Esophagus squamous epithelium (tissue), 5 donors: Measurements from ENCODE around the gene PARP9. TPM values are rescaled to one million over a fixed set of nuclear protein-coding genes. Genes with fewer than 3 reads are reported as not detected.

ENCODE experiments used
- DNase-seq: peaks from one replicate; lab custom pipeline; 2025; lab: John Stamatoyannopoulos, UW
- H3K27ac ChIP-seq, 4 donors: fragments of 200-600 bp; sonication (generic); one replicate each; pipeline ENCODE4 v1.5.1; 2016 to 2019; ENCODE audit warnings: mild to moderate bottlenecking in 1 of 4
- H3K27me3 ChIP-seq, 4 donors: fragments of 200-600 bp; sonication (generic); 1 replicate in 3 of 4; 2 replicates in 1 of 4; pipeline versions ENCODE4 v1.5.1 to v1.6.0; 2017 to 2021; ENCODE audit warnings: antibody characterized with exemption in 1 of 4
- H3K36me3 ChIP-seq, 3 donors: fragments of 200-600 bp; sonication (generic); one replicate each; pipeline ENCODE4 v1.5.1; 2016 to 2019
- H3K4me1 ChIP-seq, 3 donors: fragments of 200-600 bp; sonication (generic); one replicate each; pipeline ENCODE4 v1.5.1; 2017 to 2019
- H3K4me3 ChIP-seq, 4 donors: fragments of 200-600 bp; sonication (generic); 1 replicate in 3 of 4; 2 replicates in 1 of 4; pipeline ENCODE4 v1.5.1; 2016 to 2019; ENCODE audit warnings: mild to moderate bottlenecking in 2 of 4, moderate library complexity in 1 of 4
- H3K9me3 ChIP-seq, 3 donors: fragments of 200-600 bp; sonication (generic); one replicate each; pipeline ENCODE4 v1.5.1; 2016 to 2019
- CTCF ChIP-seq, 6 experiments: fragments of 450-650 bp in 4 of 6; fragments of 200-600 bp in 2 of 6; sonication (generic) in 2 of 6; IDR thresholded peaks; one replicate each; pipeline ENCODE4 v1.5.1; 2016 to 2019; ENCODE audit warnings: antibody characterized with exemption in 6 of 6, mild to moderate bottlenecking in 4 of 6, moderate library complexity in 4 of 6
- POLR2A ChIP-seq, 4 donors: fragments of 450-650 bp; IDR thresholded peaks; one replicate each; pipeline ENCODE4 v1.6.1; 2017; ENCODE audit warnings: antibody characterized with exemption in 4 of 4, mild to moderate bottlenecking in 4 of 4, moderate library complexity in 3 of 4
- WGBS, 2 donors: methylation state at CpG; one replicate each; pipeline ENCODE4 v1.1.5; 2018; 5-methylcytosine and 5-hydroxymethylcytosine counted together
- intact Hi-C: fragments of 100-400 bp; cut with DNase I; formaldehyde crosslinking; loops from one replicate; pipeline ENCODE4 v1.15.0; 2022
- total RNA-seq, 4 donors: library from RNA; depleted of rRNA; stranded (reverse); fragments of >200 nt; gene quantifications; one replicate each; pipeline ENCODE4 v1.1.0, GENCODE V29; 2016
- donor health status: DM: yes; HTN: yes; CAD: no.

The PARP9 gene
- total RNA-seq, 4 donors from 2014 or later: 16.6 to 50.0 (median 19.9) TPM

- H3K9me3 ChIP-seq: no peaks in the 10 kb centered on the region
- H3K27me3 ChIP-seq: no peaks in the 10 kb centered on the region
- no peak overlapping the region for H3K4me3 ChIP-seq
- no peak for TF ChIP-seq CTCF (IDR thresholded peaks at IDR 0.05)
- TF ChIP-seq POLR2A (IDR thresholded peaks at IDR 0.05): no peak
- H3K36me3 ChIP-seq: no peaks in the 10 kb centered on the region
- intact Hi-C loops: no loop called here
- no peak for DNase-seq
- no peaks in the 10 kb centered on the region for H3K4me1 ChIP-seq
- no peak overlapping the region for H3K27ac ChIP-seq
Measured at GRCh38 chr3:122594025-122594424, 29.9 kb upstream of the PARP9 start.

GRCh38 chr3:122590610-122591009, 26.5 kb upstream of the PARP9 start:
- H3K36me3 ChIP-seq: no peaks in the 10 kb centered on the region
- H3K27ac ChIP-seq: no peak overlapping the region
- TF ChIP-seq POLR2A (IDR thresholded peaks at IDR 0.05) (no peak), CTCF (IDR thresholded peaks at IDR 0.05) (no peak)
- H3K9me3 ChIP-seq: no peaks in the 10 kb centered on the region
- WGBS, 2 donors: 89 to 96% methylated on average over 2 of the region's 2 CpGs
- no peak overlapping the region for H3K4me3 ChIP-seq
- DNase-seq: no peak
- H3K27me3 ChIP-seq: no peaks in the 10 kb centered on the region
- intact Hi-C loops: no loop called here
- H3K4me1 ChIP-seq: no peaks in the 10 kb centered on the region

- Histone ChIP-seq H3K4me3 (no peak overlapping the region), H3K4me1 (no peaks in the 10 kb centered on the region), H3K9me3 (no peaks in the 10 kb centered on the region), H3K36me3 (no peaks in the 10 kb centered on the region), H3K27me3 (no peaks in the 10 kb centered on the region), H3K27ac (no peak overlapping the region)
- 56 to 57% methylated on average over 5 of the region's 5 CpGs for WGBS, 2 donors
- intact Hi-C loops: no loop called here
- TF ChIP-seq POLR2A (IDR thresholded peaks at IDR 0.05) (no peak), CTCF (IDR thresholded peaks at IDR 0.05) (no peak)
- DNase-seq: no peak
Measured at GRCh38 chr3:122589297-122589696, 25.2 kb upstream of the PARP9 start.

GRCh38 chr3:122587572-122587971, 23.5 kb upstream of the PARP9 start:
- no peaks in the 10 kb centered on the region for H3K4me1 ChIP-seq
- H3K9me3 ChIP-seq: peaks cover 0 to 7% (median under 1%) of the 10 kb centered on the region in 3 donors
- no peak overlapping the region for H3K27ac ChIP-seq
- H3K4me3 ChIP-seq: no peak overlapping the region
- H3K36me3 ChIP-seq: no peaks in the 10 kb centered on the region
- intact Hi-C loops: no loop called here
- DNase-seq: no peak
- TF ChIP-seq CTCF (IDR thresholded peaks at IDR 0.05) (no peak), POLR2A (IDR thresholded peaks at IDR 0.05) (no peak)
- H3K27me3 ChIP-seq: no peaks in the 10 kb centered on the region
- WGBS, 2 donors: 94 to 100% methylated on average over 1 to 2 of the region's 2 CpGs

- Histone ChIP-seq H3K27ac (no peak overlapping the region), H3K36me3 (no peaks in the 10 kb centered on the region), H3K27me3 (no peaks in the 10 kb centered on the region), H3K9me3 (peaks cover 0 to 13% (median 7%) of the 10 kb centered on the region in 3 donors), H3K4me1 (no peaks in the 10 kb centered on the region), H3K4me3 (no peak overlapping the region)
- no peak for TF ChIP-seq CTCF (IDR thresholded peaks at IDR 0.05)
- no peak for TF ChIP-seq POLR2A (IDR thresholded peaks at IDR 0.05)
- DNase-seq: no peak
- intact Hi-C loops: no loop called here
Measured at GRCh38 chr3:122586773-122587485, 22.8 kb upstream of the PARP9 start.
